ENCODE data around the gene ACBD7. TPM values are rescaled to one million over a fixed set of nuclear protein-coding genes. Genes with fewer than 3 reads are reported as not detected.

ACBD7 gene
- total RNA-seq: 1 to 10 TPM; 2.4 to 3.1 TPM

DNA sequence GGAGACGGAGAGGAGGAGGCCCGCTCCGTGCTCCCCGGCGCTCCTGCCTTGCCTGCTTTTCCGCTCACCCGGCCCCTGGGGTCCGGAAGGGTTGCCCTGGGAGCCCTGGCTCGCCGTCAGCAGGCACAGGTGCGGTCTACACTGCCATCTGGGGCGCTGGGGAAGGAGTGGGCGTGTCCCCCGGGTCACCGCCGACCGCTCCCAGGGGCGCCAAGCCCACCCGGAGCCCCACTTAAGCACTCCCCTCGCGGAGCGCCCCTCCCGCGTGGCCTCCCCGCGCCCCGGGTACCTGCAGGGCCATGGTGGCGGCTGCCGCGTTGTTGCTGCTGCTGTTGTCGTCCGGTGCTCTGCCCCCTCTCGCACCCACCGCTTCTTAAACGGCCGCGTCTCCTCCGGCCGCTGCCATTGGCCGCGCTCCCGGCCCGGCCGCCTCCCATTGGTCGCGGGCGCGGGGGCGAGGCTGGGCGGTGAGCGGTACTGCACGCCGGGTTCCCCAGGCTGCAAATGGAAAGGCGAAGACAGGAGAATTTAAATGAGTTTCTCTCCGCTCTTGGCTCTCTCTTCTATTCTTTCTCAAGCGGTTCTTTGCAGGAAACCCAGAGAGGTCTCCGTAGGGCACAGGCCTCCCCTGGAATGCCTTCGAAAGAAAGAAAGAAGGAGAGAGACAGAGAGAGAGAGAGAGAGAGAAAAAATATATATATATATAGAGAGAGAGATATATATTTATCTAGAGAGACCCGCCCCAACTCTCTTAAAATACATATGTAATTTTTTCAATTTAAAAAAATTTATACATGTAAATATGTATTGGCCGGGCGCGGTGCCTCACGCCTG lies at the start of gene ACBD7:
ACBD7 (minus strand) TSS at position 349 of the 834 bp plus-strand sequence; CDS start at position 301, 48 bp downstream.
- Mint-ChIP-seq H3K27ac (no peak within 1 kb of the TSS), H3K9me3 (no peaks in the 10 kb centered on the region), H3K36me3 (no peaks in the 10 kb centered on the region)
- DNase-seq (ENCODE audit: low spot score in 2 of 2): peak; percentile 82 to 88
- peak; percentile 98 to 99 for ATAC-seq

DNA sequence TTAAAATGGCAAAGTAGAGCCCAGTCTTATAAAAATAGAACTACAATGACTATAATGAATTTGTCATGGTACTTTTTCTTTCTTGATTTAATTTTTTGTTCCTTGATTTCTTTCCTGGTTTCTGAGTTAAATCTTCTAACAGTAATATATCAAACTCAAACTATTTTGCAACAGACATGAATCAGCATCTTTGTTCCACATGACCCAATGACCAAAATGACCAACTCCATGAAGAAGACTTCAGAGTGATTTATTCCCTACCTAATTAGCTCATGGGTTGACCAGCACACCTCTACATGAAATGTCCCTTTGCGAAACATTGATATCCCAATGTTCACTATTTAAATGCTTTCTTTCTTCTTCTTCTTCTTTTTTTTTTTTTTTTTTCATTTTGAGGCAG lies 49.1 kb upstream of the ACBD7 start:
- no peak for ATAC-seq
- peak overlapping the region in 1 of 2 donors; percentile 52 for H3K27ac Mint-ChIP-seq
- peaks cover 6 to 38% of the 10 kb centered on the region in 2 donors for H3K36me3 Mint-ChIP-seq
- no peak for DNase-seq (ENCODE audit: low spot score in 2 of 2)
- H3K9me3 Mint-ChIP-seq: no peaks in the 10 kb centered on the region

DNA sequence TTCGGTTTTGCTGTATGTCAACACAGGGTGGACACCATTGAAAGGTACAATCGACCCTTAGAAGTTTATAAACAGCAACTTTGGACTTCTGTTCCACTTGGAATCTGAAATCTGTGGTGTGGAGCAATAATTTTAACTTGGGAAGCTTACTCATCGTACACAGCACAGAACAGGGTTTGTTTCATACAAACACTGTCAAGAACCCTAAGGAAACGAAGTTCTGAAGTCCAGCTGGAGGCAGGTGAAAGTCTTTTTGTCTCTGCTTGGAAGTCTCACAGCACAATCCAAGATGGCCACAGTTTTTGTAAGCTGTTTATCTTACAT lies 48.4 kb upstream of the ACBD7 start:
- H3K27ac Mint-ChIP-seq: no peak overlapping the region
- peaks cover 6 to 38% of the 10 kb centered on the region in 2 donors for H3K36me3 Mint-ChIP-seq
- DNase-seq (ENCODE audit: low spot score in 2 of 2) (no peak), ATAC-seq (no peak)
- H3K9me3 Mint-ChIP-seq: no peaks in the 10 kb centered on the region

DNA sequence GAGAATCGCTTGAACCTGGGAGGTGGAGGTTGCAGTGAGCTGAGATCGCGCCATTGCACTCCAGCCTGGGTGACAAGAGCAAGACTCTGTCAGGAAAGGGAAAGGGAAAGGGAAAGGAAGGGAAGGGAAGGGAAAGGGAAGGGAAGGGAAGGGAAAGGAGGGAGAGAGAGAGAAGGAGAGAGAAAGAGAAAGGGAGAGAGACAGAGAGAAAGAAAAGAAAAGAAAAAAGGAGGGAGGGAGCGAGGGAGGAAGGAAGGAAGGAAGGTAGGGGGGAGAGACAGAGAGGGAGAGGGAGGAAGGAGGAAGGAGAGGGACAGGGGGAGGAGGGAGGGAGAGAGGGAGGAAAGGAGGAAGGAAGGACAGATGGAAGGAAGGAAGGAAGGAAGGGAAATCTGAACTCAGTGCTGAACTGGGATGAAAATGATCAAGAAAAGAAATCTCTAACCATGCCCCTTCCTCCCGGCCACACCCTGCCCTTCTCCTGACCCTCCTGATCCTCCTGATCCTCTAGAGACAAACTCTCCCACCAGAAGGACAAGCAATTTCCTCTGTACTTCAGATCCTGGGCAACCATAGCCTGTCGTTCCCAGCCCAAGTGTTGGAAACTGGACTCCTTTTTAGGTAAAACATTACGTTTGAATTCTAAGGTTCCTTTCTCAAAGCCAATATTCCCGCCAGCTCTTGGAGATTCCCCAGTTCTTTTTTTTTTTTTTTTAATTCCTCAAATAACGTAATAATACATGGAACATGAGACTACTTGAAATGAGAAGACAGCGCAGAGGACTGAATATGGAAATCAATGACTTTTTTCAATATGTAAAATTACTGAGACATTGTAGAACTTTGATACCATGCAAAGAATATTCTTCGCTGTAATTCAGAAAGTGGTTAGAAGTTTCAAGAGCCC lies 47.8 kb upstream of the ACBD7 start:
- H3K36me3 Mint-ChIP-seq: peaks cover 8 to 41% of the 10 kb centered on the region in 2 donors
- ATAC-seq: no peak
- H3K27ac Mint-ChIP-seq: no peak overlapping the region
- no peaks in the 10 kb centered on the region for H3K9me3 Mint-ChIP-seq
- no peak for DNase-seq (ENCODE audit: low spot score in 2 of 2)

DNA sequence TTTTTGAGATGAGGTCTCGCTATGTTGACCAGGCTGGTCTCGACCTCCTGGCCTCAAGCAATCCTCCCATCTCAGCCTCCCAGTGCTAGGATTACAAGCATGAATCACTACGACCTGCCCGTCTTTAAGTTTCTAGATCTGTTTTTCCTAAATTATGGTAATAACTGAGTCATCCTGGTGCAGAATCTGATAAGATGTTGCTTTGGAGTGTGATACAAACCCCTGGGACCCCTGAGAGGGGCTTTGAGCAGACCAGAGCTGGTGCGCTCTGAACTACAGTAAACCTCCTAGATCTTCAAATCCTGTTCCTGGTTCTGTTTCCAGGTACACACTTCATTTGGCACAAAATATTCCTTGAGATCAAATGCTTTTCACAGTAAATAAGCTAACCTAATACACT lies 42.8 kb upstream of the ACBD7 start:
- no peak for DNase-seq (ENCODE audit: low spot score in 2 of 2)
- Mint-ChIP-seq H3K27ac (no peak overlapping the region), H3K9me3 (no peaks in the 10 kb centered on the region), H3K36me3 (peaks cover 11 to 33% of the 10 kb centered on the region in 2 donors)
- no peak for ATAC-seq

DNA sequence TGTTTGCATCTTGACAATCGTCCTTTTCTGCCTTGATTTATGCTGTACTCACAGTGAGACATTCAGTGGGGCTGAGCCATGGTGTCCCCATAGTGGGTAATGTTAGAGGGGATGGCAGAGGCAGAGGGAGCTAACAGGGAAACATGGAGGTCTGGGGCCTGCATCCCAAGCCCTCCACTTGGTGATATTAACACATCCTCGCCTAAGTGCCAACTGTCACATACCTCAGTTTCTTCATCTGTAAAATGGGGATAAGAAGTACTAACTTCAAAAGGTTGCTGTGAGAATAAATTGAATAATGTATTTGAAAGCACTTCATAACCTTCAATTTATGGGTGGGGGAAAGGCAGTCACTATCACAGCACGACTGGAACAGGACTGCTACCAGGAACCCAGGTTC lies 36.3 kb upstream of the ACBD7 start:
- Mint-ChIP-seq H3K36me3 (peaks cover 4 to 45% of the 10 kb centered on the region in 2 donors), H3K27ac (peak overlapping the region in 1 of 2 donors; percentile 22), H3K9me3 (no peaks in the 10 kb centered on the region)
- DNase-seq (ENCODE audit: low spot score in 2 of 2): no peak
- ATAC-seq: no peak

DNA sequence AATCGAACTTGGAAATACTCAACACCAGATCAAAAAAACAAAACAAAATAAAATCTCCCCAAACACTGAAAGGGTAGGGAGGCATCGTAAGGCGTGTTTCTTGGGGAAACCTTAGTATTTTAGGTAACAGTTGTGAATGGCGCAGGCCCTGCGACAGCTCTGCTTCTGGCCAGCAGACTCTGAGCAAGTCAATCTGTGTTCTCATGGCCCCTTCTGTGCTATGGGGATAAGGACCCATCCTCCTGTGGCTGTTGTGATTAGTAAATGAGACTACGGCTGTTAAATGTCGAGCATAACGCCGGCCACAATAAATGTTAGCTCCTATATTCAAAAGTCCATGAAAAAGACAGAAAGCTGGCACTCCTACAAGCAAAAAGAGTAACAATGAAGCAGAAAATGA lies 35.6 kb upstream of the ACBD7 start:
- ATAC-seq (no peak), DNase-seq (ENCODE audit: low spot score in 2 of 2) (no peak)
- Mint-ChIP-seq H3K9me3 (no peaks in the 10 kb centered on the region), H3K27ac (peak overlapping the region; percentile 82 to 97), H3K36me3 (peaks cover 4 to 38% of the 10 kb centered on the region in 2 donors)

DNA sequence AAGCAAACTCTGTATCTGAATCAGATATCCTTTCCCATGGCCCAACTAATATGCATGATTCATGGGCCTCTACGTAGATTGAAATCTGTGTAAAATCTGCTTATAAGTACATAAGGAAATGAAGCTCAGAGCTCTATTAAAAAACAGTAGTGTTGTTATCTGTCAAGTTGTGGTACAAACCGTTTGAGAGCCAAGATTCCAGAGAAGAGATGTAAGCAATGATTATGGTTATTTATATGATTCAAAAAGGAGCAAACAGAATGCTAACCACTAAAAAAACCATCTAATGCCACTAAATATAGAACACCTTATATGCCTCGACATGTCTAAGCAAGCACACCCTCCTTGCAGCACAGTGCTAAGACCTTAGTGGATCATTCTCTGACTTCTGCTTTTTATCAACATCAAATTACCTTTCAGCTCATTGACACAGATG lies 35.2 kb upstream of the ACBD7 start:
- peak; percentile 72 to 83 for ATAC-seq
- DNase-seq (ENCODE audit: low spot score in 2 of 2): no peak
- Mint-ChIP-seq H3K9me3 (no peaks in the 10 kb centered on the region), H3K27ac (peak overlapping the region; percentile 82 to 97), H3K36me3 (peaks cover 4 to 37% of the 10 kb centered on the region in 2 donors)

DNA sequence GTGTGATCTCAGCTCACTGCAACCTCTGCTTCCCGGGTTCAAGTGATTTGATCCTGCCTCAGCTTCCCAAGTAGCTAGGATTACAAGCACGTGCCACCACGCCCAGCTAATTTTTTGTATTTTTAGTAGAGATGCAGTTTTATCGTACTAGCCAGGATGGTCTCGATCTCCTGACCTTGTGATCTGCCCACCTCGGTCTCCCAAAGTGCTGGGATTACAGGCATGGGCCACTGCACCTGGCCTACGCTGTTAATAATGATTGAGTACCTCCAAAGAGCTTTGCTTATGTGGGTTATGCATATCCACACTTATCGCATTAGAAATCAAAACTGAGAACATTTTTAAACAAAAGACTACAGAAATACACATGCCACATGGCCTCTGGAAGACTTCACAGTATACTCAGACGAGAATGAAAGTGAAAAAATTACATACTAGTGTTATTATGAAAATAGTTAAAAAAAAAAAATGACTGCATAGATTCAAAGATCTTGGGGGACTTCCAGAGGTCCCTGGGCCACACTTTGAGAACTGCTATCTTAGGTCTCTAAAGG lies 34.0 kb upstream of the ACBD7 start:
- no peaks in the 10 kb centered on the region for H3K9me3 Mint-ChIP-seq
- ATAC-seq (peak; percentile 71 to 76), DNase-seq (ENCODE audit: low spot score in 2 of 2) (no peak)
- peak overlapping the region; percentile 82 to 97 for H3K27ac Mint-ChIP-seq
- peaks cover 4 to 37% of the 10 kb centered on the region in 2 donors for H3K36me3 Mint-ChIP-seq

DNA sequence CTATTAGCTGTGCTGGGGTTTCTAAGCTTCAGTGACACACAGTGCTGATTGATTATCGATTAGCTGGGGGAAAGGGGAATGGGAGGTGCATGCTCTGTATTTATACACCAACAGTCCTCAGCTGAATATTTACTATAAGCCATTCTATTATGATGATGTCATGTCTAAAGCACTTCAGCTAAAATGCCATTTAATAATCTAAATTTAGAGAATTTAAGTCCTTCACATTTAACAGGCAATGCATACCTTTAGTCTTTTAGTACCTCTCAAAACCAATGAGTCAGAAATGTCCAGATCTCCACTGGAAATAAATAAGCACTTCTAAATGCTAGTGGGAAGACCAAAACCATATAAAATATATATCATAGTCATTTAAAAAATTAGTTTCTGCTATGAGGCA lies 33.1 kb upstream of the ACBD7 start:
- Mint-ChIP-seq H3K36me3 (peaks cover 4 to 37% of the 10 kb centered on the region in 2 donors), H3K27ac (peak overlapping the region in 1 of 2 donors; percentile 97), H3K9me3 (no peaks in the 10 kb centered on the region)
- ATAC-seq (no peak), DNase-seq (ENCODE audit: low spot score in 2 of 2) (no peak)

DNA sequence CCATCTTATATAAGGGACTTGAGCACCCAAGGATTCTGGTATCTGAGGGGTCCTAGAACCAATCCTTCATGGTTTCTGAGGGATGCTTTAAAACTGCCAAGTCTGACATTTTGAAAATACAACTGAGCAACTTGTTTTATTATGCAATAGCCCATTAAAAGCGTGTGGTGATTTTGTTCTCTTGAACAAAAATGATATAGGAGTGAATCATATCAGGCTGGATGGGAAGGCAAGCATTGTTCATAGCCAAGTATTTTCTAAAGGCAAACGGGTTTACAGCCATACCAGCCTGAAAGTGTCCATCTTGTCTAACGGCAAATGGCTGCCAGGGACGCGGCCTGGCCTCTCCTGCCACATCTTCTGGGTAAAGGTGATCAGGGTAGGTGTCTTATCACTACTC lies 31.9 kb upstream of the ACBD7 start:
- DNase-seq (ENCODE audit: low spot score in 2 of 2): no peak

DNA sequence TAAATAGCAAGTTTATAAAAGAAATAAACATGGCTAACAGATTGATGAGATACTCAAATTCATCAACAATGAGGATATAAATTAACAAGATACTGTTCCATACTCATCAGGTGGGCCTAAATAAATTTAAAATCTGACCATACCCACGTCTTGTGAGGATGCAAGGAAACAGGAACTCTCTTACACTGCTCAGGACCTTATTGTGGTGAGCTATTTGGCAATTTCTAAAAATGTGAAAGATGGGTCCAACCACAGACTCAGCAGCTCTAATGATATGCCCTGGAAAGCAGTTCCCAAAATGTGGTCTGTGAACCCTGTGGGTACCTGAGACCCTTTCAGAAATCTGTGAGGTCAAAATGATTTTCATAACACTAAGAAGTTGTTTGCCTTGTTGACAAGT lies 30.0 kb upstream of the ACBD7 start:
- DNase-seq (ENCODE audit: low spot score in 2 of 2) (no peak), ATAC-seq (no peak)
- Mint-ChIP-seq H3K9me3 (no peaks in the 10 kb centered on the region), H3K27ac (no peak overlapping the region), H3K36me3 (peaks cover 0 to 15% of the 10 kb centered on the region in 2 donors)

More for the DNA sequence above, 31.9 kb upstream of the ACBD7 start:
- ATAC-seq: no peak
- Mint-ChIP-seq H3K27ac (no peak overlapping the region), H3K36me3 (peaks cover 0 to 25% of the 10 kb centered on the region in 2 donors), H3K9me3 (no peaks in the 10 kb centered on the region)

DNA sequence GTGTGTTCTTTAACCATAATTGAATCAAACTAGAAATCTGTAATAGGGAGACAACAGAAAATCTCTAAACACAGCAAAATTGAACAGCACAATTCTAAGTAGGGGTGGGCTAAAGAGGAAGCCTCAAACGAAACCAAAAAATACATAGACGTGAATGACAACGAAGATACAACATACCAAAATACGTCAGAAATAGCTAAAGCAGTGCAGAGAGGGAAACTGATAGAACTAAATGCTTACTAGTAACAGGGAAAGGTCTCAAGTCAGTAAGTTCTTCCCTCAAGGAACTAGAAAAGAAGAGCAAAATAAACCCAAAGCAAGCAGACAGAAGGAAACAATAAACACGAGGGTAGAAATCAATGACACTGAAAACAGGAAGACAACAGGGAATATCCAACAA lies 27.6 kb upstream of the ACBD7 start:
- ATAC-seq (no peak), DNase-seq (ENCODE audit: low spot score in 2 of 2) (no peak)
- no peaks in the 10 kb centered on the region for H3K9me3 Mint-ChIP-seq
- peaks cover 0 to 15% of the 10 kb centered on the region in 2 donors for H3K36me3 Mint-ChIP-seq
- H3K27ac Mint-ChIP-seq: no peak overlapping the region

DNA sequence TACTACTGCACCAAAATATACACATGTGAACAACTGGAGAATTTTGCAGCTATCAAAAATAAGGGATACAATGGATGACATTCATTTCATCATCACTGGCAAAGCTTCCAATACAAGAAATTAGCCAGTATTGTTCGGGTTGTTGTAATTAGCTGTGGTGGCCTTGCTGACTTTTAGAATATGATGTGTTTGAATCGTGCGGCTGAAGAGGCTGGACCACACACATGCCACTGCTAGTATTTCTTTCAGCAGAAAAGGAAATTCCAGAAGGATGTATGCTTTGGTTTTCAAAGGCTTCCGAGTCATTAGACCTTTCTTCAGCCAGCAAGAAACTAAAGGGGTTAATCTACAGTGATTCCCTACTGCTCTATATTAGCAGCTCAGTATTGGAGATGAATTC lies 25.2 kb upstream of the ACBD7 start:
- H3K36me3 Mint-ChIP-seq: peaks cover 0 to 20% of the 10 kb centered on the region in 2 donors
- no peak overlapping the region for H3K27ac Mint-ChIP-seq
- DNase-seq (ENCODE audit: low spot score in 2 of 2) (no peak), ATAC-seq (no peak)
- H3K9me3 Mint-ChIP-seq: no peaks in the 10 kb centered on the region

DNA sequence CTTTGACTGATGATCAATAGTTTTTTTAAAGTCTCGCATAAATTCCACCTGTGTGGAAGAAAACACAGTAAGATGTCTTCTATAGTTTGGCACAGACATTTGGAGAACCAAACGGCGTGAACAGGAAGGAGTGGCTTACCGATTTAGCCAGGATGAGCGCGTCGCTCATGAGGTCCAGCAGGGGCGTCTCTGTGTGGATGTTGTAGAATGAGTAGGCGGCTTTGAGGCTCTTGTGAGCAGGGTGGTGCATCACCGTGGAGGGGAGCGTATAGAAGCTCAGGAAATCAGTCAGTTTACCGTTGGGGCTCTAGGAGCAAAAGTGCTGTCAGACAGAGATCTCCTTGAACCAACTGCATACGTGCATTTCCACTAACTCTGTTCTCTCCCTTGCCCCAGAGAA lies 24.1 kb upstream of the ACBD7 start:
- no peaks in the 10 kb centered on the region for H3K9me3 Mint-ChIP-seq
- DNase-seq (ENCODE audit: low spot score in 2 of 2): no peak
- peaks cover 0 to 25% of the 10 kb centered on the region in 2 donors for H3K36me3 Mint-ChIP-seq
- ATAC-seq: peak in 1 of 2 donors; percentile 57
- H3K27ac Mint-ChIP-seq: no peak overlapping the region

DNA sequence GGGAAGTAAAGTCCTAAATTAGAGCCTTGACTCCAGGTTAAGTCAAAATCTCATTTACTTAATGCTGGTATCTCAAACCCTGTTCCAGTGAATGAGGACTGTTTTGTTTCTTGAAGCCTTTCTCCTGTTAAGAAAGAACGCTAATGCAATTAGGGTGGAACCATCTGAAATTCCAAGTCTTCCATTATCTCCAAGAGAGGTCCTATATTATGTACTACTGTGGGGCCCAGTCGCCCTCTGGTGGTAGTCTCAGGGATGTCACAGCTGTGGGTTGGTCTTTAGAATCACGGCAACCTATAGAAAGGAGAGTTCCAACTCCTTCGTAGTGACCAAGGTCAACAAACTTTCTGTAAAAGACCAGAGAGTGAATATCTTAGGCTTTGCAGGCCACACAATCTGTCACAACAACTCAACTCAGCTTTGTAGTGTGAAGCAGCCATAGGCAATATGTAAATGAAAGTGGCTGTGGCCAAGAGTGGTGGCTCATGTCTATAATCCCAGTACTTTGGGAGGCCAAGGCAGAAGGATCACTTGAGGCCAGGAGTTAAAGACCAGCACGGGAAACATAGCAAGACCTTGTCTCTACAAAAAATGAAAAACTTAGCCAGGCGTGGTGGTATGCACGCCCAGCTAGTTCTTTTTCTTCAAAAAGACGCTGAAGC lies 17.9 kb upstream of the ACBD7 start:
- DNase-seq (ENCODE audit: low spot score in 2 of 2): peak in 1 of 2 donors; percentile 75
- peak; percentile 94 to 98 for ATAC-seq
- Mint-ChIP-seq H3K9me3 (no peaks in the 10 kb centered on the region), H3K27ac (peak overlapping the region in 1 of 2 donors; percentile 88), H3K36me3 (peaks cover 0 to 19% of the 10 kb centered on the region in 2 donors)

Data from activated naive CD4-positive, alpha-beta T cell treated with anti-CD3 and anti-CD28 coated beads, Interleukin-2, amount 50 U/mL, for 72 hours (primary cell).